Activated CD4-positive, alpha-beta T cell treated with anti-CD3 and anti-CD28 coated beads for 4 hours (primary cell): Measurements from ENCODE around the gene SLC17A8.

Experiments
- DNase-seq, 2 donors: peaks; one replicate each; pipeline ENCODE4 v3.0.0-alpha.2; 2020

The SLC17A8 gene

GRCh38 chr12:100433701-100434100, 76.8 kb downstream of the SLC17A8 start:
- no peak for DNase-seq

GRCh38 chr12:100434177-100434576, 77.3 kb downstream of the SLC17A8 start:
- no peak for DNase-seq

- no peak for DNase-seq
Measured at GRCh38 chr12:100435957-100436356, 79.1 kb downstream of the SLC17A8 start.

GRCh38 chr12:100437038-100437841, 80.4 kb downstream of the SLC17A8 start:
- DNase-seq = no peak

GRCh38 chr12:100439797-100440196, 82.9 kb downstream of the SLC17A8 start:
- no peak for DNase-seq

GRCh38 chr12:100442403-100442802, 85.5 kb downstream of the SLC17A8 start:
- DNase-seq = no peak

GRCh38 chr12:100443434-100443833, 86.6 kb downstream of the SLC17A8 start:
- DNase-seq = no peak

- no peak for DNase-seq
Measured at GRCh38 chr12:100445081-100445481, 88.2 kb downstream of the SLC17A8 start.

GRCh38 chr12:100447381-100447780, 90.5 kb downstream of the SLC17A8 start:
- no peak for DNase-seq

- no peak for DNase-seq
Measured at GRCh38 chr12:100448656-100449055, 91.8 kb downstream of the SLC17A8 start.

GRCh38 chr12:100450735-100451134, 93.9 kb downstream of the SLC17A8 start:
- DNase-seq = no peak

- no peak for DNase-seq
Measured at GRCh38 chr12:100453951-100454350, 97.1 kb downstream of the SLC17A8 start.

- no peak for DNase-seq
Measured at GRCh38 chr12:100455896-100456295, 99.0 kb downstream of the SLC17A8 start.

GRCh38 chr12:100458191-100458590, 101.3 kb downstream of the SLC17A8 start:
- no peak for DNase-seq

GRCh38 chr12:100460702-100461101, 103.8 kb downstream of the SLC17A8 start:
- no peak for DNase-seq

GRCh38 chr12:100461330-100461973, 104.6 kb downstream of the SLC17A8 start:
- no peak for DNase-seq

GRCh38 chr12:100463661-100464060, 106.8 kb downstream of the SLC17A8 start:
- no peak for DNase-seq

GRCh38 chr12:100464529-100464928, 107.7 kb downstream of the SLC17A8 start:
- no peak for DNase-seq

- no peak for DNase-seq
Measured at GRCh38 chr12:100468126-100468525, 111.3 kb downstream of the SLC17A8 start.
